A673 (cell line): ENCODE data around the gene PCSK6. TPM values are rescaled to one million over a fixed set of nuclear protein-coding genes. Genes with fewer than 3 reads are reported as not detected.

Experiments
- BruUV-seq: library from RNA; stranded (reverse); fragments of 400-500 nt; replicated peaks from 2 replicates; lab custom pipeline; 2021; lab: Mats Ljungman, UMichigan
- CTCF ChIA-PET: fragments of 300-600 bp; sonication (Branson Sonifier 250); formaldehyde crosslinking; loops from one replicate; lab custom pipeline; 2022; ENCODE audit warnings: antibody characterized with exemption; lab: Charles Lee
- POLR2A ChIA-PET: fragments of 300-600 bp; sonication (Branson Sonifier 250); formaldehyde crosslinking; loops from one replicate; lab custom pipeline; 2022; ENCODE audit warnings: antibody characterized with exemption; ENCODE audit not compliant: low non-redundant PET; lab: Charles Lee
- DNase-seq: peaks from one replicate; pipeline ENCODE4 v3.0.0-alpha.2; 2015; ENCODE audit warnings: low spot score
- H3K27ac ChIP-seq: fragments of 200-600 bp; sonication (generic); 2 replicates; pipeline ENCODE4 v1.5.1; 2016; ENCODE audit warnings: mixed run types, low read depth, mild to moderate bottlenecking, mixed read lengths, antibody characterized with exemption, low read length; ENCODE audit not compliant: poor library complexity, severe bottlenecking
- H3K27me3 ChIP-seq: fragments of 200-600 bp; sonication (generic); replicated peaks from 2 replicates; pipeline ENCODE4 v1.6.1; 2017; ENCODE audit warnings: mixed run types, low read depth, mild to moderate bottlenecking, mixed read lengths, antibody characterized with exemption, low read length; ENCODE audit not compliant: insufficient read depth, poor library complexity
- H3K36me3 ChIP-seq: fragments of 200-600 bp; sonication (generic); 2 replicates; pipeline ENCODE4 v1.6.1; 2016; ENCODE audit warnings: mixed run types, mild to moderate bottlenecking, mixed read lengths, antibody characterized with exemption, low read length; ENCODE audit not compliant: insufficient read depth, poor library complexity, severe bottlenecking
- H3K4me1 ChIP-seq: fragments of 200-600 bp; sonication (generic); 2 replicates; pipeline ENCODE4 v1.6.1; 2017; ENCODE audit warnings: mixed run types, mild to moderate bottlenecking, mixed read lengths, antibody characterized with exemption, low read length; ENCODE audit not compliant: insufficient read depth, poor library complexity, severe bottlenecking
- H3K4me3 ChIP-seq: fragments of 200-600 bp; sonication (generic); 2 replicates; pipeline ENCODE4 v1.5.1; 2016; ENCODE audit warnings: low read depth, mixed run types, mild to moderate bottlenecking, mixed read lengths, low read length; ENCODE audit not compliant: poor library complexity, severe bottlenecking
- H3K9me3 ChIP-seq: fragments of 200-600 bp; sonication (generic); 2 replicates; pipeline ENCODE4 v1.6.1; 2016; ENCODE audit warnings: mixed run types, low read depth, mild to moderate bottlenecking, mixed read lengths, antibody characterized with exemption, low read length; ENCODE audit not compliant: poor library complexity, severe bottlenecking
- EZH2 ChIP-seq: fragments of 200-600 bp; sonication (generic); IDR thresholded peaks from 2 replicates; pipeline ENCODE4 v1.6.1; 2017; ENCODE audit warnings: borderline replicate concordance, low read depth, mild to moderate bottlenecking, mixed read lengths, antibody characterized with exemption, low read length; ENCODE audit not compliant: poor library complexity, severe bottlenecking
- intact Hi-C: fragments of 100-400 bp; cut with micrococcal nuclease; formaldehyde crosslinking; loops from one replicate; pipeline ENCODE4 v1.10.0; 2022; ENCODE audit not compliant: unreplicated experiment
- total RNA-seq: library from RNA; stranded (reverse); gene quantifications from 2 replicates; pipeline ENCODE4 v1.2.3, GENCODE V29; 2021
- TF ChIP-seq, protein P1 (sequence below): fragments of 300-800, 200-600 bp; sonication (generic); conservative IDR thresholded peaks from 2 replicates; pipeline ENCODE4 v1.5.1; 2017; ENCODE audit warnings: low read depth, mild to moderate bottlenecking, antibody characterized with exemption, low read length, moderate library complexity, mixed read lengths

PCSK6 gene
- total RNA-seq, 1 experiment from 2014 or later: 2.6 TPM

DNA sequence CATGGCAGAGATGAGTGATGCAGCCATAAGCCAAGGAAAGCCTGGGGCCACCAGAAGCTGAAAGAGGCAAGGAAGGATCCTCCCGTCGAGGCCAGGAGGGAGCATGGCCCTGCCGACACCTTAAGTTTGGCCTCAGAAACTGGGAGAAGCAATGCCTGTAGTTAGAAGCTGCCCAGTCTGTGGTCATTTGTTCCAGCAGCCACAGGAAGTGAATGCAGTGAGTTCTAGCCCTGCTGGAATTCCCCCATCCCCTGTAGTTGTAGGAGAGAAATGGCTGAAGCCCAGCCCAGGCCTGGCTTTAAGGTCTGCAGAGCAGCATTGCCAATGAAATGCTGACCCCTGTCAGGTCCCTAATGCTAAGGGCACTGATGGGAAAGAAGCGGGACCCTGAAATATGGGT lies 225.5 kb downstream of the PCSK6 start:
- ChIA-PET POLR2A (no interaction called here), CTCF (no interaction called here)
- Histone ChIP-seq H3K36me3 (no peaks in the 10 kb centered on the region), H3K27ac (no peak overlapping the region), H3K9me3 (no peaks in the 10 kb centered on the region), H3K27me3 (no peaks in the 10 kb centered on the region), H3K4me1 (no peaks in the 10 kb centered on the region), H3K4me3 (no peak overlapping the region)
- BruUV-seq: no TSS peak
- intact Hi-C loops: no loop called here
- DNase-seq: no peak
- no peak for TF ChIP-seq EZH2
- TF ChIP-seq, protein P1, sequence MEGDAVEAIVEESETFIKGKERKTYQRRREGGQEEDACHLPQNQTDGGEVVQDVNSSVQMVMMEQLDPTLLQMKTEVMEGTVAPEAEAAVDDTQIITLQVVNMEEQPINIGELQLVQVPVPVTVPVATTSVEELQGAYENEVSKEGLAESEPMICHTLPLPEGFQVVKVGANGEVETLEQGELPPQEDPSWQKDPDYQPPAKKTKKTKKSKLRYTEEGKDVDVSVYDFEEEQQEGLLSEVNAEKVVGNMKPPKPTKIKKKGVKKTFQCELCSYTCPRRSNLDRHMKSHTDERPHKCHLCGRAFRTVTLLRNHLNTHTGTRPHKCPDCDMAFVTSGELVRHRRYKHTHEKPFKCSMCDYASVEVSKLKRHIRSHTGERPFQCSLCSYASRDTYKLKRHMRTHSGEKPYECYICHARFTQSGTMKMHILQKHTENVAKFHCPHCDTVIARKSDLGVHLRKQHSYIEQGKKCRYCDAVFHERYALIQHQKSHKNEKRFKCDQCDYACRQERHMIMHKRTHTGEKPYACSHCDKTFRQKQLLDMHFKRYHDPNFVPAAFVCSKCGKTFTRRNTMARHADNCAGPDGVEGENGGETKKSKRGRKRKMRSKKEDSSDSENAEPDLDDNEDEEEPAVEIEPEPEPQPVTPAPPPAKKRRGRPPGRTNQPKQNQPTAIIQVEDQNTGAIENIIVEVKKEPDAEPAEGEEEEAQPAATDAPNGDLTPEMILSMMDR: no peak

DNA sequence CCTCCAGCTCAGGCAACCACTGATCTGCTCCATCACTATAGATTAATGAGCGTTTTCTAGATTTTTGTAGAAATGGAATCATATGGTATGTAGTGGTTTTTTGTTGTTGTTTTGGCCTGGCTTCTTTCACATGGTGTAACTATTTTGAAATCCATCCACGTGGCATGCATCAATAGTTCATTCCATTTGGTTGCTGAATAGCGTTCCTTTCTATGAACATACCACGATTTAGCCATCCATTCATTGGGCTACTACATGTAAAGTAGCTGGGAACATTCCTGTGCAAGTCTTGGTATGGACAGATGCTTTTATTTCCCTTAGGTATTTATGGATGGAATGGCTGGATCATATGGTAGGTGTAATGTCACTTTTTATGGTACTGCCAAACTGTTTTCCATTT lies 227.0 kb downstream of the PCSK6 start:
- Histone ChIP-seq H3K36me3 (no peaks in the 10 kb centered on the region), H3K4me3 (no peak overlapping the region), H3K4me1 (no peaks in the 10 kb centered on the region), H3K27me3 (no peaks in the 10 kb centered on the region), H3K27ac (no peak overlapping the region), H3K9me3 (no peaks in the 10 kb centered on the region)
- intact Hi-C loops: no loop called here
- no peak for DNase-seq
- BruUV-seq: no TSS peak
- POLR2A ChIA-PET: no interaction called here
- no peak for TF ChIP-seq EZH2
- TF ChIP-seq, protein P1: no peak
- CTCF ChIA-PET: interaction anchor here (0.8 kb wide), 1 partner anchor 255 kb away, joined by 4 read pairs; no protein-coding TSS in a partner anchor

DNA sequence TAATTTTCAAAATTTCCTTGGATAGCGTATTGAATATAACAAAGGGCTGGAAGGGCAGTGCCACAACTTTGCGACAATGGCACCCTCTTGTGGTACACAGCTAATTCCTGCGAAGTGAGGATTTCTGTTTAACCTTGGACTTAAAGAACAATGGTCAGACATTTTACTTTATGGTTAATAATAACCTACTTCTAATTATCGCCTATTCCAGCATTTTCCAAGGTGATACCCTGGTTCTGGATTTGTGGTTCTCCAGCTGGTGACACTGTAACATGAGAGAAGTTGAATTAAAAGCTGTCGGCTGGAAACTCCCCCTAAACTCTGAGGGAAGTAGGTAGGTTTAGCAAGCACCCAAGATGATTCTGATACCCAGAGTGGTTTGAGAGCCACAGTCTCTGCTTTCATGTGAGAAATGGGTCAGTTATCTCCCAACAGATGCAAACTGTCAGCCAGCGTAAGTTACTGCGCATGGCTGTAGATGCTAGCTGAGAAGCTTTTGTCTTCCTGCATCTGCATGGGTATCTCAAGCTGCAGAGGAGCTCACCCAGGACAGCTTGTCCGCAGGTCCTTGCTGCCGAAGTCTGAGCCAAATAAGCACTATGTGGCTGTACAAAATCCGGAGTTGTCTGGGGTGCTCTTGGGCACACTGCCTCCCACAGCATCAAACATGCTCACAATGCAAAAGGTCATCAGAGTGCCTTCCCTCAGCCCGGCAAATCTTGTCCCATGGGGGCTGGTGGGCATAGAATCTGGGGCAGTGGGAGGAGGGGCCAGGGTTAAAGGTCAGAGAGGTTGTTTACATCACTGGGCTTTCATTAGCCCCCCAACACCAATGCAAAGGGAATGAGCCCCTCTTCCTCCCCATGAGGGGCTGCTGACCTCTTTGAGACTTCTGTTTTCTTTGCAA lies 231.0 kb downstream of the PCSK6 start:
- no peaks in the 10 kb centered on the region for H3K4me1 ChIP-seq
- CTCF ChIA-PET: interaction anchor here (0.6 to 1.4 kb wide), 8 partner anchors 130 to 250 kb away, joined by 3 to 8 read pairs (median 4); no protein-coding TSS in a partner anchor
- intact Hi-C loops: loop anchor here (1.0 to 10.0 kb wide), 4 partner anchors 170 to 624 kb away; partner anchors contain the start of gene LRRK1
- no peak overlapping the region for H3K27ac ChIP-seq
- DNase-seq: peak; percentile 75
- H3K4me3 ChIP-seq: no peak overlapping the region
- no peaks in the 10 kb centered on the region for H3K27me3 ChIP-seq
- TF ChIP-seq, protein P1: peak; percentile 96
- TF ChIP-seq EZH2: no peak
- no peaks in the 10 kb centered on the region for H3K9me3 ChIP-seq
- POLR2A ChIA-PET: no interaction called here
- no peaks in the 10 kb centered on the region for H3K36me3 ChIP-seq
- BruUV-seq: no TSS peak
